Measurements from ENCODE around the gene TFF1.

The TFF1 gene

GRCh38 chr21:42367367-42368165 lies 1.2 kb upstream of the TFF1 start:
- DNase-seq, result no peak

GRCh38 chr21:42365770-42366169 lies 565 bp downstream of the TFF1 start:
- Histone ChIP-seq H3K4me1 (ENCODE audit: low read length) (no peaks in the 10 kb centered on the region), H4K20me1 (ENCODE audit: insufficient read depth, low read length) (no peaks in the 10 kb centered on the region), H3K27me3 (replicated peaks; ENCODE audit: insufficient read depth, low read length) (peaks cover 100% of the 10 kb centered on the region), H3K79me2 (ENCODE audit: low read length) (no peaks in the 10 kb centered on the region), H2AFZ (ENCODE audit: low read length) (no peak overlapping the region), H3K9me3 (replicated peaks; ENCODE audit: insufficient read depth, low read length) (no peaks in the 10 kb centered on the region), H3K4me3 (ENCODE audit: low read length) (no peak overlapping the region), H3F3A (ENCODE audit: insufficient read depth, low read length) (no peaks in the 10 kb centered on the region), H3K9me2 (replicated peaks; ENCODE audit: insufficient read depth, low read length) (no peaks in the 10 kb centered on the region), H3K9ac (ENCODE audit: low read length) (no peak overlapping the region), H3K36me3 (replicated peaks; ENCODE audit: insufficient read depth, low read length) (no peaks in the 10 kb centered on the region), H3K27ac (ENCODE audit: low read length) (no peak overlapping the region), H3K4me2 (ENCODE audit: low read depth, low read length) (no peak overlapping the region)
- DNase-seq, result no peak
- TF ChIP-seq EZH2 (optimal IDR thresholded peaks at IDR 0.05; ENCODE audit: low read depth, low read length), result no peak
- no peak for TF ChIP-seq CTCF (IDR thresholded peaks at IDR 0.05; ENCODE audit: low read length)
- TF ChIP-seq EZH2phosphoT487 (IDR thresholded peaks at IDR 0.05; ENCODE audit: low read length), result no peak

More at GRCh38 chr21:42367367-42368165, 1.2 kb upstream of the TFF1 start:
- no peaks in the 10 kb centered on the region for H3K9me3 ChIP-seq (replicated peaks; ENCODE audit: insufficient read depth, low read length)
- TF ChIP-seq EZH2 (optimal IDR thresholded peaks at IDR 0.05; ENCODE audit: low read depth, low read length), result no peak
- no peak for TF ChIP-seq CTCF (IDR thresholded peaks at IDR 0.05; ENCODE audit: low read length)
- TF ChIP-seq EZH2phosphoT487 (IDR thresholded peaks at IDR 0.05; ENCODE audit: low read length), result no peak
- no peaks in the 10 kb centered on the region for H3K79me2 ChIP-seq (ENCODE audit: low read length)
- H2AFZ ChIP-seq (ENCODE audit: low read length), result no peak overlapping the region
- no peaks in the 10 kb centered on the region for H3K36me3 ChIP-seq (replicated peaks; ENCODE audit: insufficient read depth, low read length)
- H3K9me2 ChIP-seq (replicated peaks; ENCODE audit: insufficient read depth, low read length), result no peaks in the 10 kb centered on the region
- H3K4me3 ChIP-seq (ENCODE audit: low read length), result no peak overlapping the region
- H3K4me2 ChIP-seq (ENCODE audit: low read depth, low read length), result no peak overlapping the region
- no peak overlapping the region for H3K9ac ChIP-seq (ENCODE audit: low read length)
- no peak overlapping the region for H3K27ac ChIP-seq (ENCODE audit: low read length)
- H4K20me1 ChIP-seq (ENCODE audit: insufficient read depth, low read length), result no peaks in the 10 kb centered on the region
- H3F3A ChIP-seq (ENCODE audit: insufficient read depth, low read length), result no peaks in the 10 kb centered on the region
- H3K4me1 ChIP-seq (ENCODE audit: low read length), result no peaks in the 10 kb centered on the region
- peaks cover 100% of the 10 kb centered on the region for H3K27me3 ChIP-seq (replicated peaks; ENCODE audit: insufficient read depth, low read length)

- H3K9ac ChIP-seq (ENCODE audit: low read length), result no peak overlapping the region
- no peaks in the 10 kb centered on the region for H3K79me2 ChIP-seq (ENCODE audit: low read length)
- H4K20me1 ChIP-seq (ENCODE audit: insufficient read depth, low read length), result no peaks in the 10 kb centered on the region
- DNase-seq, result no peak
- no peaks in the 10 kb centered on the region for H3K36me3 ChIP-seq (replicated peaks; ENCODE audit: insufficient read depth, low read length)
- H3K4me2 ChIP-seq (ENCODE audit: low read depth, low read length), result no peak overlapping the region
- H2AFZ ChIP-seq (ENCODE audit: low read length), result no peak overlapping the region
- H3K9me3 ChIP-seq (replicated peaks; ENCODE audit: insufficient read depth, low read length), result no peaks in the 10 kb centered on the region
- H3K9me2 ChIP-seq (replicated peaks; ENCODE audit: insufficient read depth, low read length), result no peaks in the 10 kb centered on the region
- no peak overlapping the region for H3K4me3 ChIP-seq (ENCODE audit: low read length)
- no peak overlapping the region for H3K27ac ChIP-seq (ENCODE audit: low read length)
- H3K4me1 ChIP-seq (ENCODE audit: low read length), result no peaks in the 10 kb centered on the region
- peaks cover 100% of the 10 kb centered on the region for H3K27me3 ChIP-seq (replicated peaks; ENCODE audit: insufficient read depth, low read length)
- TF ChIP-seq CTCF (IDR thresholded peaks at IDR 0.05; ENCODE audit: low read length), result no peak
- TF ChIP-seq EZH2 (optimal IDR thresholded peaks at IDR 0.05; ENCODE audit: low read depth, low read length), result no peak
- TF ChIP-seq EZH2phosphoT487 (IDR thresholded peaks at IDR 0.05; ENCODE audit: low read length), result no peak
- H3F3A ChIP-seq (ENCODE audit: insufficient read depth, low read length), result no peaks in the 10 kb centered on the region
Measured at GRCh38 chr21:42364304-42364865, 1.9 kb downstream of the TFF1 start.
